HCT116 (cell line): ENCODE measurements around the gene CYBB. TPM values are rescaled to one million over a fixed set of nuclear protein-coding genes. Genes with fewer than 3 reads are reported as not detected.

Experiments used
- ATAC-seq: fragments of 200-7000 bp; cut with Tn5 transposase; 2 replicates; pipeline ENCODE4 v1.9.1; 2020; ENCODE audit warnings: mild to moderate bottlenecking, moderate library complexity
- BruUV-seq: library from RNA; stranded (reverse); fragments of 400-500 nt; replicated peaks from 2 replicates; lab custom pipeline; 2021; lab: Mats Ljungman, UMichigan
- CTCF ChIA-PET: fragments of 300-600 bp; sonication (Branson Sonifier 250); formaldehyde crosslinking; loops from one replicate; lab custom pipeline; 2021; ENCODE audit warnings: antibody characterized with exemption; lab: Charles Lee
- POLR2A ChIA-PET: fragments of 300-600, 350-600 bp; sonication (Branson Sonifier 250); formaldehyde crosslinking; loops from one replicate; lab custom pipeline; 2021; ENCODE audit warnings: antibody characterized with exemption; lab: Charles Lee
- RAD21 ChIA-PET, 2 experiments: fragments of 300-600 bp; sonication (Branson Sonifier 250); formaldehyde crosslinking; loops; one replicate each; lab custom pipeline; 2023; ENCODE audit warnings: low total read pairs in 2 of 2; ENCODE audit not compliant: uncharacterized antibody in 2 of 2, unreplicated experiment in 2 of 2, low non-redundant PET in 1 of 2; lab: Charles Lee
- DNase-seq: peaks from one replicate; pipeline ENCODE4 v3.0.0-alpha.2; 2010; ENCODE audit warnings: low read depth, low spot score
- H2AFZ ChIP-seq: fragments of 200-600 bp; shearing (Covaris generic), sonication (generic); 2 replicates; pipeline ENCODE4 v1.6.1; 2017; ENCODE audit warnings: low read depth, mixed run types, mixed read lengths, antibody characterized with exemption, low read length; ENCODE audit not compliant: poor library complexity, severe bottlenecking
- H3K27ac ChIP-seq: 2 replicates; pipeline ENCODE4 v1.5.1; 2012; ENCODE audit warnings: low read depth, low read length
- H3K27me3 ChIP-seq: fragments of 200-600 bp; sonication (generic); 2 replicates; pipeline ENCODE4 v1.6.1; 2016; ENCODE audit warnings: mixed run types, low read length, mixed read lengths; ENCODE audit not compliant: insufficient read depth
- H3K36me3 ChIP-seq, 2 experiments: fragments of 200-500 bp in 1 of 2; fragments of 200-600 bp in 1 of 2; sonication (Bioruptor generic) in 1 of 2; sonication (generic) in 1 of 2; 2 replicates each; pipeline versions ENCODE4 v1.5.1 to v1.6.1; 2014 to 2016; ENCODE audit warnings: low read length in 2 of 2, inconsistent platforms in 1 of 2, mixed read lengths in 1 of 2, mixed run types in 1 of 2; ENCODE audit not compliant: insufficient read depth in 2 of 2, control insufficient read depth in 1 of 2
- H3K4me1 ChIP-seq, 2 experiments: fragments of 200-600 bp in 1 of 2; sonication (generic) in 1 of 2; 2 replicates each; pipeline versions ENCODE4 v1.5.1 to v1.6.1; 2012 to 2017; ENCODE audit warnings: low read length in 2 of 2, inconsistent platforms in 1 of 2, mild to moderate bottlenecking in 1 of 2, mixed read lengths in 1 of 2, mixed run types in 1 of 2, moderate library complexity in 1 of 2; ENCODE audit not compliant: insufficient read depth in 2 of 2, control insufficient read depth in 1 of 2
- H3K4me2 ChIP-seq: fragments of 200-600 bp; sonication (generic); 2 replicates; pipeline ENCODE4 v1.6.1; 2017; ENCODE audit warnings: mixed run types, low read length, mixed read lengths
- H3K4me3 ChIP-seq, 2 experiments: fragments of 200-600 bp in 1 of 2; sonication (generic) in 1 of 2; replicated peaks in 1 of 2; 2 replicates each; pipeline ENCODE4 v1.5.1; 2011 to 2016; ENCODE audit warnings: low read length in 2 of 2, control low read depth in 1 of 2, low read depth in 1 of 2, mild to moderate bottlenecking in 1 of 2, mixed read lengths in 1 of 2, mixed run types in 1 of 2
- H3K79me2 ChIP-seq: fragments of 200-600 bp; sonication (generic); 2 replicates; pipeline ENCODE4 v1.6.1; 2017; ENCODE audit warnings: mild to moderate bottlenecking, mixed run types, low read length, moderate library complexity, mixed read lengths; ENCODE audit not compliant: insufficient read depth
- H3K9ac ChIP-seq: fragments of 200-600 bp; sonication (generic); 2 replicates; pipeline ENCODE4 v1.6.1; 2016; ENCODE audit warnings: low read length, mixed read lengths
- H3K9me2 ChIP-seq: fragments of 200-600 bp; sonication (generic), shearing (Covaris generic); 2 replicates; pipeline ENCODE4 v1.6.1; 2017; ENCODE audit warnings: mixed run types, mild to moderate bottlenecking, moderate library complexity; ENCODE audit not compliant: insufficient read depth
- H3K9me3 ChIP-seq, 2 experiments: fragments of 200-500 bp in 1 of 2; fragments of 200-600 bp in 1 of 2; sonication (Bioruptor generic) in 1 of 2; sonication (generic) in 1 of 2; 2 replicates each; pipeline ENCODE4 v1.6.1; 2014 to 2017; ENCODE audit warnings: low read length in 2 of 2, mixed read lengths in 2 of 2, inconsistent platforms in 1 of 2, low read depth in 1 of 2, mild to moderate bottlenecking in 1 of 2, mixed run types in 1 of 2, moderate library complexity in 1 of 2; ENCODE audit not compliant: control insufficient read depth in 1 of 2, insufficient read depth in 1 of 2
- H4K20me1 ChIP-seq: fragments of 200-600 bp; sonication (generic), shearing (Covaris generic); 2 replicates; pipeline ENCODE4 v1.6.1; 2017; ENCODE audit warnings: mixed run types, mild to moderate bottlenecking, moderate library complexity; ENCODE audit not compliant: insufficient read depth
- CBX3 ChIP-seq: IDR thresholded peaks from 2 replicates; pipeline ENCODE4 v1.6.1; 2012; ENCODE audit warnings: low read depth
- CTCF ChIP-seq, 3 experiments: fragments of 200-600 bp in 1 of 3; sonication (generic) in 1 of 3; IDR thresholded peaks in 2 of 3; conservative IDR thresholded peaks in 1 of 3; 2 replicates each; pipeline ENCODE4 v1.5.1; 2012 to 2017; ENCODE audit warnings: low read depth in 2 of 3, low read length in 2 of 3, antibody characterized with exemption in 1 of 3, borderline replicate concordance in 1 of 3, control low read depth in 1 of 3, mild to moderate bottlenecking in 1 of 3, mixed read lengths in 1 of 3, mixed run types in 1 of 3, moderate library complexity in 1 of 3; ENCODE audit not compliant: insufficient read depth in 1 of 3
- EGR1 ChIP-seq: IDR thresholded peaks from 2 replicates; pipeline ENCODE4 v1.6.1; 2012; ENCODE audit warnings: low read depth
- ELF1 ChIP-seq: IDR thresholded peaks from 2 replicates; pipeline ENCODE4 v1.6.1; 2012; ENCODE audit warnings: low read depth, borderline replicate concordance
- EZH2phosphoT487 ChIP-seq: fragments of 200-600 bp; IDR thresholded peaks from 2 replicates; pipeline ENCODE4 v1.6.1; 2018; ENCODE audit warnings: antibody characterized with exemption, borderline replicate concordance
- JUND ChIP-seq: IDR thresholded peaks from 2 replicates; pipeline ENCODE4 v1.6.1; 2012
- MAX ChIP-seq: IDR thresholded peaks from 2 replicates; pipeline ENCODE4 v1.6.1; 2012
- RAD21 ChIP-seq: IDR thresholded peaks from 2 replicates; pipeline ENCODE4 v1.6.1; 2012; ENCODE audit warnings: low read depth, mild to moderate bottlenecking
- SRF ChIP-seq: IDR thresholded peaks from 2 replicates; pipeline ENCODE4 v1.6.1; 2012; ENCODE audit warnings: low read depth
- ZNF274 ChIP-seq: fragments of 200-500 bp; sonication (Bioruptor generic); IDR thresholded peaks from 2 replicates; pipeline ENCODE4 v1.6.1; 2014; ENCODE audit warnings: mild to moderate bottlenecking, low read depth, low read length, inconsistent platforms
- intact Hi-C: fragments of 100-400 bp; cut with micrococcal nuclease; formaldehyde crosslinking; loops from 2 replicates; pipeline ENCODE4 v1.10.0; 2022
- total RNA-seq: library from RNA; stranded (reverse); gene quantifications from one replicate; pipeline ENCODE4 v1.2.1, GENCODE V29; 2021; ENCODE audit not compliant: unreplicated experiment

CYBB gene
- total RNA-seq, 1 experiment from 2014 or later: 0.59 TPM

- Histone ChIP-seq H4K20me1 (no peaks in the 10 kb centered on the region), H3K36me3 (no peaks in the 10 kb centered on the region), H3K79me2 (no peaks in the 10 kb centered on the region), H3K9ac (no peak overlapping the region), H2AFZ (no peak overlapping the region), H3K4me1 (no peaks in the 10 kb centered on the region), H3K4me2 (no peak overlapping the region), H3K9me3 (no peaks in the 10 kb centered on the region), H3K27ac (no peak overlapping the region), H3K9me2 (no peaks in the 10 kb centered on the region), H3K4me3 (no peak overlapping the region), H3K27me3 (no peaks in the 10 kb centered on the region)
- no TSS peak for BruUV-seq
- intact Hi-C loops: no loop called here
- ATAC-seq: no peak
- ChIA-PET POLR2A (no interaction called here), RAD21 (no interaction called here), CTCF (no interaction called here)
- DNase-seq: no peak
- no peak for TF ChIP-seq ELF1
- TF ChIP-seq ZNF274: no peak
- no peak for TF ChIP-seq RAD21
- no peak for TF ChIP-seq JUND
These were observed 1.2 kb downstream of the CYBB start for GRCh38 chrX:37781081-37781480.

- intact Hi-C loops: no loop called here
- BruUV-seq: no TSS peak
- RAD21 ChIA-PET: no interaction called here
- Histone ChIP-seq H3K79me2 (no peaks in the 10 kb centered on the region), H3K9me3 (no peaks in the 10 kb centered on the region), H3K36me3 (no peaks in the 10 kb centered on the region), H4K20me1 (no peaks in the 10 kb centered on the region), H3K4me2 (no peak overlapping the region), H3K9me2 (no peaks in the 10 kb centered on the region), H3K27ac (no peak overlapping the region), H3K4me3 (no peak overlapping the region), H3K27me3 (no peaks in the 10 kb centered on the region), H3K4me1 (no peaks in the 10 kb centered on the region), H2AFZ (no peak overlapping the region), H3K9ac (no peak overlapping the region)
- ATAC-seq (no peak), DNase-seq (no peak)
- TF ChIP-seq SRF (no peak), EZH2phosphoT487 (no peak), MAX (no peak), EGR1 (no peak), CTCF (IDR thresholded peaks at IDR 0.05 in 2 of 3, conservative IDR thresholded peaks at IDR 0.05 in 1 of 3; ENCODE audit: borderline replicate concordance in 1 of 3, insufficient read depth in 1 of 3, low read depth in 2 of 3, low read length in 2 of 3) (no peak), CBX3 (no peak)
- CTCF ChIA-PET: no interaction called here
- POLR2A ChIA-PET: no interaction called here
These were observed 2.0 kb downstream of the CYBB start for GRCh38 chrX:37781814-37782213.
